GM23338 (cell line): Measurements from ENCODE around the gene ATP1A4. TPM values are rescaled to one million over a fixed set of nuclear protein-coding genes. Genes with fewer than 3 reads are reported as not detected.
"Not testable (repeated sequence)": the region's sequence is repeated elsewhere in the genome, so short reads cannot be mapped to it uniquely, and the experiment has no call there.

Experiments used
- ATAC-seq: fragments of 200-7000 bp; cut with Tn5 transposase; 3 replicates; pipeline ENCODE4 v1.9.1; 2020
- DNase-seq: peaks from one replicate; pipeline ENCODE4 v3.0.0-alpha.2; 2015; ENCODE audit warnings: low spot score
- H2AFZ ChIP-seq: fragments of 200-600 bp; sonication (generic); 2 replicates; pipeline ENCODE4 v1.8.0; 2016; ENCODE audit warnings: antibody characterized with exemption, mild to moderate bottlenecking, moderate library complexity
- H3F3A ChIP-seq: fragments of 200-600 bp; sonication (generic); replicated peaks from 2 replicates; pipeline ENCODE4 v1.8.0; 2017; ENCODE audit warnings: antibody characterized with exemption, mixed run types, low read depth
- H3K27ac ChIP-seq: fragments of 200-600 bp; sonication (generic); 2 replicates; pipeline ENCODE4 v1.6.1; 2016; ENCODE audit warnings: low read depth
- H3K27me3 ChIP-seq: fragments of 200-600 bp; sonication (generic); 2 replicates; pipeline ENCODE4 v1.8.0; 2016; ENCODE audit warnings: mild to moderate bottlenecking, mixed run types, moderate library complexity; ENCODE audit not compliant: insufficient read depth
- H3K36me3 ChIP-seq: fragments of 200-600 bp; sonication (generic); 2 replicates; pipeline ENCODE4 v1.8.0; 2016; ENCODE audit warnings: mild to moderate bottlenecking; ENCODE audit not compliant: insufficient read depth
- H3K4me1 ChIP-seq: fragments of 200-600 bp; sonication (generic); 2 replicates; pipeline ENCODE4 v1.8.0; 2016; ENCODE audit warnings: mild to moderate bottlenecking, moderate library complexity; ENCODE audit not compliant: insufficient read depth
- H3K4me2 ChIP-seq: fragments of 200-600 bp; sonication (generic); 2 replicates; pipeline ENCODE4 v1.7.1; 2017; ENCODE audit warnings: mixed run types
- H3K4me3 ChIP-seq: fragments of 200-600 bp; sonication (generic); 2 replicates; pipeline ENCODE4 v1.6.1; 2016; ENCODE audit warnings: mixed run types
- H3K79me2 ChIP-seq: fragments of 200-600 bp; sonication (generic); replicated peaks from 2 replicates; pipeline ENCODE4 v1.8.0; 2017; ENCODE audit warnings: mild to moderate bottlenecking; ENCODE audit not compliant: insufficient read depth
- H3K9me2 ChIP-seq: fragments of 200-600 bp; sonication (generic); 2 replicates; pipeline ENCODE4 v1.8.0; 2017; ENCODE audit not compliant: insufficient read depth
- H4K20me1 ChIP-seq: fragments of 200-600 bp; sonication (generic); replicated peaks from 2 replicates; pipeline ENCODE4 v1.8.0; 2017; ENCODE audit warnings: mild to moderate bottlenecking; ENCODE audit not compliant: insufficient read depth
- H3K27ac Mint-ChIP-seq: 2 replicates; pipeline ENCODE4 v1.8.0; 2020; ENCODE audit warnings: inconsistent platforms, mild to moderate bottlenecking, moderate library complexity, mixed read lengths
- H3K27me3 Mint-ChIP-seq: 3 replicates; pipeline ENCODE4 v1.8.0; 2022; ENCODE audit warnings: low read depth, mild to moderate bottlenecking, moderate library complexity, mixed read lengths, inconsistent platforms; ENCODE audit not compliant: insufficient read depth, poor library complexity
- H3K36me3 Mint-ChIP-seq: 3 replicates; pipeline ENCODE4 v1.8.0; 2021; ENCODE audit warnings: low read depth, mild to moderate bottlenecking, inconsistent platforms, moderate library complexity, mixed read lengths
- H3K4me1 Mint-ChIP-seq: 3 replicates; pipeline ENCODE4 v1.8.0; 2020; ENCODE audit warnings: mild to moderate bottlenecking, inconsistent platforms, mixed read lengths
- H3K4me3 Mint-ChIP-seq: 3 replicates; pipeline ENCODE4 v1.8.0; 2021; ENCODE audit warnings: moderate library complexity, mild to moderate bottlenecking, inconsistent platforms, mixed read lengths
- H3K9me3 Mint-ChIP-seq: 3 replicates; pipeline ENCODE4 v1.8.0; 2020; ENCODE audit warnings: moderate library complexity, mild to moderate bottlenecking, inconsistent platforms, mixed read lengths
- EZH2phosphoT487 ChIP-seq: fragments of 200-600 bp; sonication (generic); IDR thresholded peaks from one replicate; pipeline ENCODE4 v1.8.1; 2018; ENCODE audit warnings: antibody characterized with exemption; ENCODE audit not compliant: unreplicated experiment
- polyA plus RNA-seq: library from polyadenylated mRNA; unstranded; fragments of >200 nt; fragmentation: Nextera tagmentation; extraction: Ambion mirVana; gene quantifications from 2 replicates; pipeline ENCODE4 v1.2.1, GENCODE V29; 2016
- total RNA-seq: library from RNA; depleted of rRNA; stranded (reverse); fragments of >200 nt; shearing (Covaris generic); gene quantifications from 2 replicates; pipeline ENCODE4 v1.2.3, GENCODE V29; 2014
- TF ChIP-seq, protein P1 (sequence below): fragments of 250-450 bp; sonication (Bioruptor Pico); IDR thresholded peaks from 2 replicates; pipeline ENCODE4 v1.5.0; 2020; ENCODE audit warnings: mild to moderate bottlenecking, moderate library complexity

The ATP1A4 gene
- total and polyA plus RNA-seq, 2 experiments from 2014 or later: 0.27 to 0.63 TPM

- TF ChIP-seq, protein P1, sequence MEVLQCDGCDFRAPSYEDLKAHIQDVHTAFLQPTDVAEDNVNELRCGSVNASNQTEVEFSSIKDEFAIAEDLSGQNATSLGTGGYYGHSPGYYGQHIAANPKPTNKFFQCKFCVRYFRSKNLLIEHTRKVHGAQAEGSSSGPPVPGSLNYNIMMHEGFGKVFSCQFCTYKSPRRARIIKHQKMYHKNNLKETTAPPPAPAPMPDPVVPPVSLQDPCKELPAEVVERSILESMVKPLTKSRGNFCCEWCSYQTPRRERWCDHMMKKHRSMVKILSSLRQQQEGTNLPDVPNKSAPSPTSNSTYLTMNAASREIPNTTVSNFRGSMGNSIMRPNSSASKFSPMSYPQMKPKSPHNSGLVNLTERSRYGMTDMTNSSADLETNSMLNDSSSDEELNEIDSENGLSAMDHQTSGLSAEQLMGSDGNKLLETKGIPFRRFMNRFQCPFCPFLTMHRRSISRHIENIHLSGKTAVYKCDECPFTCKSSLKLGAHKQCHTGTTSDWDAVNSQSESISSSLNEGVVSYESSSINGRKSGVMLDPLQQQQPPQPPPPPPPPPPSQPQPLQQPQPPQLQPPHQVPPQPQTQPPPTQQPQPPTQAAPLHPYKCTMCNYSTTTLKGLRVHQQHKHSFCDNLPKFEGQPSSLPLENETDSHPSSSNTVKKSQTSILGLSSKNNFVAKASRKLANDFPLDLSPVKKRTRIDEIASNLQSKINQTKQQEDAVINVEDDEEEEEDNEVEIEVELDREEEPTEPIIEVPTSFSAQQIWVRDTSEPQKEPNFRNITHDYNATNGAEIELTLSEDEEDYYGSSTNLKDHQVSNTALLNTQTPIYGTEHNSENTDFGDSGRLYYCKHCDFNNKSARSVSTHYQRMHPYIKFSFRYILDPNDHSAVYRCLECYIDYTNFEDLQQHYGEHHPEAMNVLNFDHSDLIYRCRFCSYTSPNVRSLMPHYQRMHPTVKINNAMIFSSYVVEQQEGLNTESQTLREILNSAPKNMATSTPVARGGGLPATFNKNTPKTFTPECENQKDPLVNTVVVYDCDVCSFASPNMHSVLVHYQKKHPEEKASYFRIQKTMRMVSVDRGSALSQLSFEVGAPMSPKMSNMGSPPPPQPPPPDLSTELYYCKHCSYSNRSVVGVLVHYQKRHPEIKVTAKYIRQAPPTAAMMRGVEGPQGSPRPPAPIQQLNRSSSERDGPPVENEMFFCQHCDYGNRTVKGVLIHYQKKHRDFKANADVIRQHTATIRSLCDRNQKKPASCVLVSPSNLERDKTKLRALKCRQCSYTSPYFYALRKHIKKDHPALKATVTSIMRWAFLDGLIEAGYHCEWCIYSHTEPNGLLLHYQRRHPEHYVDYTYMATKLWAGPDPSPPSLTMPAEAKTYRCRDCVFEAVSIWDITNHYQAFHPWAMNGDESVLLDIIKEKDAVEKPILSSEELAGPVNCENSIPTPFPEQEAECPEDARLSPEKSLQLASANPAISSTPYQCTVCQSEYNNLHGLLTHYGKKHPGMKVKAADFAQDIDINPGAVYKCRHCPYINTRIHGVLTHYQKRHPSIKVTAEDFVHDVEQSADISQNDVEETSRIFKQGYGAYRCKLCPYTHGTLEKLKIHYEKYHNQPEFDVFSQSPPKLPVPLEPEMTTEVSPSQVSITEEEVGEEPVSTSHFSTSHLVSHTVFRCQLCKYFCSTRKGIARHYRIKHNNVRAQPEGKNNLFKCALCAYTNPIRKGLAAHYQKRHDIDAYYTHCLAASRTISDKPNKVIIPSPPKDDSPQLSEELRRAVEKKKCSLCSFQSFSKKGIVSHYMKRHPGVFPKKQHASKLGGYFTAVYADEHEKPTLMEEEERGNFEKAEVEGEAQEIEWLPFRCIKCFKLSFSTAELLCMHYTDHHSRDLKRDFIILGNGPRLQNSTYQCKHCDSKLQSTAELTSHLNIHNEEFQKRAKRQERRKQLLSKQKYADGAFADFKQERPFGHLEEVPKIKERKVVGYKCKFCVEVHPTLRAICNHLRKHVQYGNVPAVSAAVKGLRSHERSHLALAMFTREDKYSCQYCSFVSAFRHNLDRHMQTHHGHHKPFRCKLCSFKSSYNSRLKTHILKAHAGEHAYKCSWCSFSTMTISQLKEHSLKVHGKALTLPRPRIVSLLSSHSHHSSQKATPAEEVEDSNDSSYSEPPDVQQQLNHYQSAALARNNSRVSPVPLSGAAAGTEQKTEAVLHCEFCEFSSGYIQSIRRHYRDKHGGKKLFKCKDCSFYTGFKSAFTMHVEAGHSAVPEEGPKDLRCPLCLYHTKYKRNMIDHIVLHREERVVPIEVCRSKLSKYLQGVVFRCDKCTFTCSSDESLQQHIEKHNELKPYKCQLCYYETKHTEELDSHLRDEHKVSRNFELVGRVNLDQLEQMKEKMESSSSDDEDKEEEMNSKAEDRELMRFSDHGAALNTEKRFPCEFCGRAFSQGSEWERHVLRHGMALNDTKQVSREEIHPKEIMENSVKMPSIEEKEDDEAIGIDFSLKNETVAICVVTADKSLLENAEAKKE (CRISPR knock-in tag): no peak
These were observed 25.7 kb upstream of the ATP1A4 start (continued) for GRCh38 chr1:160125746-160126145.

- not testable (repeated sequence) for H2AFZ ChIP-seq, H3K36me3 ChIP-seq, H3F3A ChIP-seq, H3K4me2 ChIP-seq, H3K27me3 Mint-ChIP-seq, H3K9me3 Mint-ChIP-seq, H3K4me1 ChIP-seq, ATAC-seq, DNase-seq, H3K9me2 ChIP-seq, H3K27ac Mint-ChIP-seq, H3K4me3 ChIP-seq, H3K27ac ChIP-seq, H3K79me2 ChIP-seq, H4K20me1 ChIP-seq, H3K27me3 ChIP-seq, H3K4me3 Mint-ChIP-seq
- Mint-ChIP-seq H3K4me1 (peaks cover 16% of the 10 kb centered on the region), H3K36me3 (peaks cover 96% of the 10 kb centered on the region)
These were observed 25.1 kb upstream of the ATP1A4 start for GRCh38 chr1:160126342-160126741.

- no peaks in the 10 kb centered on the region for H3K4me1 ChIP-seq
- no peak overlapping the region for H3K4me2 ChIP-seq
- H3F3A ChIP-seq: no peaks in the 10 kb centered on the region
- no peaks in the 10 kb centered on the region for H3K36me3 ChIP-seq
- Mint-ChIP-seq H3K9me3 (no peaks in the 10 kb centered on the region), H3K27ac (no peak overlapping the region), H3K4me1 (peaks cover 16% of the 10 kb centered on the region), H3K4me3 (no peak overlapping the region), H3K27me3 (peaks cover 1% of the 10 kb centered on the region), H3K36me3 (peaks cover 92% of the 10 kb centered on the region)
- H4K20me1 ChIP-seq: no peaks in the 10 kb centered on the region
- H3K27ac ChIP-seq: no peak overlapping the region
- H3K4me3 ChIP-seq: no peak overlapping the region
- H3K9me2 ChIP-seq: no peaks in the 10 kb centered on the region
- TF ChIP-seq EZH2phosphoT487: no peak
- no peaks in the 10 kb centered on the region for H3K27me3 ChIP-seq
- no peak overlapping the region for H2AFZ ChIP-seq
- DNase-seq (no peak), ATAC-seq (no peak)
- H3K79me2 ChIP-seq: no peaks in the 10 kb centered on the region
These were observed 24.0 kb upstream of the ATP1A4 start for GRCh38 chr1:160127381-160127780.
